Erythroblast (primary cell): ENCODE data around the gene PAFAH1B1.

Experiments
- GATA1 ChIP-seq: IDR thresholded peaks from 2 replicates; pipeline ENCODE4 v1.6.1; 2011; ENCODE audit warnings: low read depth, mild to moderate bottlenecking, control low read depth, low read length, moderate library complexity
- POLR2A ChIP-seq: IDR thresholded peaks from 2 replicates; pipeline ENCODE4 v1.6.1; 2011; ENCODE audit warnings: mild to moderate bottlenecking, low read length

DNA sequence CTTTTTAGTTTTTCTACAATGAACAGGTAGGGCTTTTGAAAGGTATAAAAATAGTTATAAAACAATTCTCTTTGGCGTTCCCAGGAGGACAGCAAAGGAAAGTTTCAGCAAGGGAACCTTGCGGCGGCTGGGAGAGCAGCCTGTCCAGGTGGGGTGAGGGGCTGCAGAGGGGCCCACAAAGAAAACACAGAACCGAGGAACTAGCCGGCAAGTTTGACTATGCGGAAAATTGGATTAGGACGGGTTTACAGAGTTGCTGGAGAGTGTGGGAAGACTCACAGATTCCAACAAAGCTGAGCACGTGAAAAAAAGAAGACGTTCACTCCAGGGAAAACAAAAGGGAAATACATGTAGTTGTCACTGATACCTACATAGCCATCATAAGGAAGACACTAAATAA is 41.5 kb upstream of the PAFAH1B1 start:
- TF ChIP-seq POLR2A (no peak), GATA1 (no peak)
